SU-DHL-6 (cell line): ENCODE results near the gene MAP2.

Experiments used
- CTCF ChIP-seq: fragments of 200-600 bp; sonication (generic); IDR thresholded peaks from one replicate; pipeline ENCODE4 v1.5.1; 2017; ENCODE audit warnings: antibody characterized with exemption, mild to moderate bottlenecking, low read length, moderate library complexity; ENCODE audit not compliant: insufficient read depth, poor library complexity, severe bottlenecking
- EZH2phosphoT487 ChIP-seq: fragments of 200-600 bp; sonication (generic), shearing (Covaris generic); conservative IDR thresholded peaks from 2 replicates; pipeline ENCODE4 v1.6.1; 2018; ENCODE audit warnings: mild to moderate bottlenecking, antibody characterized with exemption, low read length, moderate library complexity, mixed read lengths

- TF ChIP-seq CTCF, result no peak
- TF ChIP-seq EZH2phosphoT487, result no peak
Observed at GRCh38 chr2:209473930-209474419, 50.1 kb downstream of the MAP2 start.
